ENCODE data around the gene ADGRD1. TPM values are rescaled to one million over a fixed set of nuclear protein-coding genes. Genes with fewer than 3 reads are reported as not detected.

ADGRD1 gene
- total and polyA plus RNA-seq, 8 donors = 1.4 to 7.3 (median 5.2) TPM

- FAIRE-seq (no peak), ATAC-seq (no peak), DNase-seq (no peak)
- intact Hi-C loops (cut with DNase I) = no loop called here
- WGBS, 2 donors = 87 to 91% methylated on average over 13 of the region's 13 CpGs
- H3K36me3 ChIP-seq = no peaks in the 10 kb centered on the region
- TF ChIP-seq CTCF (IDR thresholded peaks at IDR 0.05) = no peak
- H3K9me3 ChIP-seq = no peaks in the 10 kb centered on the region
- H3K27me3 ChIP-seq = no peaks in the 10 kb centered on the region
- H3K4me1 ChIP-seq = peaks cover 0 to 4% (median 0%) of the 10 kb centered on the region in 3 donors
- H3K27ac ChIP-seq = no peak overlapping the region
- no peak overlapping the region for H3K4me3 ChIP-seq
Measured at GRCh38 chr12:130951636-130952035, 2.1 kb upstream of the ADGRD1 start.

GRCh38 chr12:130952171-130952954, 1.3 kb upstream of the ADGRD1 start:
- Histone ChIP-seq H3K4me1 (peaks cover 0 to 4% (median 0%) of the 10 kb centered on the region in 3 donors), H3K36me3 (no peaks in the 10 kb centered on the region), H3K4me3 (no peak overlapping the region), H3K9me3 (no peaks in the 10 kb centered on the region), H3K27ac (no peak overlapping the region), H3K27me3 (no peaks in the 10 kb centered on the region)
- intact Hi-C loops (cut with DNase I) = no loop called here
- ATAC-seq = no peak
- no peak for FAIRE-seq
- TF ChIP-seq CTCF (IDR thresholded peaks at IDR 0.05) = no peak
- 46 to 52% methylated on average over 14 of the region's 14 CpGs for WGBS, 2 donors
- no peak for DNase-seq

GRCh38 chr12:130954544-130954831, 781 bp downstream of the ADGRD1 start:
- no peak for TF ChIP-seq CTCF (IDR thresholded peaks at IDR 0.05)
- intact Hi-C loops (cut with DNase I) = no loop called here
- Histone ChIP-seq H3K36me3 (no peaks in the 10 kb centered on the region), H3K27me3 (no peaks in the 10 kb centered on the region), H3K27ac (no peak overlapping the region), H3K4me3 (peak overlapping the region in 3 of 4 donors; percentile 0 to 39 (median 33)), H3K4me1 (peaks cover 0 to 4% (median 0%) of the 10 kb centered on the region in 3 donors), H3K9me3 (no peaks in the 10 kb centered on the region)
- DNase-seq (no peak), FAIRE-seq (no peak), ATAC-seq (peak; percentile 33 to 51 (median 50))
- 26 to 28% methylated on average over 9 of the region's 9 CpGs for WGBS, 2 donors

GRCh38 chr12:130955238-130955816, 1.6 kb downstream of the ADGRD1 start:
- DNase-seq = no peak
- no peak for ATAC-seq
- Histone ChIP-seq H3K27me3 (no peaks in the 10 kb centered on the region), H3K4me1 (peaks cover 0 to 4% (median 0%) of the 10 kb centered on the region in 3 donors), H3K27ac (no peak overlapping the region), H3K4me3 (peak overlapping the region in 1 of 4 donors; percentile 39), H3K9me3 (no peaks in the 10 kb centered on the region), H3K36me3 (no peaks in the 10 kb centered on the region)
- intact Hi-C loops (cut with DNase I) = no loop called here
- no peak for TF ChIP-seq CTCF (IDR thresholded peaks at IDR 0.05)
- FAIRE-seq = no peak
- WGBS, 2 donors = 80 to 90% methylated on average over 11 of the region's 11 CpGs

GRCh38 chr12:130956009-130956408, 2.3 kb downstream of the ADGRD1 start:
- FAIRE-seq (no peak), ATAC-seq (no peak), DNase-seq (no peak)
- no peak for TF ChIP-seq CTCF (IDR thresholded peaks at IDR 0.05)
- Histone ChIP-seq H3K4me3 (no peak overlapping the region), H3K9me3 (no peaks in the 10 kb centered on the region), H3K36me3 (no peaks in the 10 kb centered on the region), H3K27me3 (no peaks in the 10 kb centered on the region), H3K4me1 (peaks cover 0 to 4% (median 0%) of the 10 kb centered on the region in 3 donors), H3K27ac (no peak overlapping the region)
- 77 to 79% methylated on average over 11 of the region's 11 CpGs for WGBS, 2 donors
- intact Hi-C loops (cut with DNase I) = no loop called here

Data from pancreas (tissue), 10 donors.